Left lung (tissue), 10 donors: ENCODE data around the gene TNFSF4. TPM values are rescaled to one million over a fixed set of nuclear protein-coding genes. Genes with fewer than 3 reads are reported as not detected.
A peak's percentile ranks its signal among the peaks of the same experiment; 100 is the strongest.

Experiments used
- ATAC-seq: fragments of 200-7000 bp; cut with Tn5 transposase; one replicate; pipeline ENCODE4 v1.9.1; 2020; ENCODE audit warnings: moderate library complexity
- DNase-seq, 4 donors: peaks; one replicate each; pipeline ENCODE4 v3.0.0-alpha.2; 2013 to 2020
- H3K27ac ChIP-seq, 2 donors: fragments of 200-600 bp; sonication (generic) in 1 of 2; one replicate each; pipeline versions ENCODE4 v1.5.0 to v1.8.0; 2020 to 2021
- H3K27me3 ChIP-seq, 2 donors: fragments of 200-600 bp; sonication (generic) in 1 of 2; one replicate each; pipeline versions ENCODE4 v1.5.0 to v1.8.0; 2020 to 2021
- H3K36me3 ChIP-seq, 2 donors: fragments of 200-600 bp; sonication (generic) in 1 of 2; one replicate each; pipeline versions ENCODE4 v1.5.0 to v1.8.0; 2020 to 2021
- H3K4me1 ChIP-seq, 2 donors: fragments of 200-600 bp; one replicate each; pipeline ENCODE4 v1.8.0; 2021
- H3K4me3 ChIP-seq, 2 donors: fragments of 200-600 bp; sonication (generic) in 1 of 2; one replicate each; pipeline versions ENCODE4 v1.5.0 to v1.8.0; 2020 to 2021; ENCODE audit warnings: mild to moderate bottlenecking in 1 of 2
- H3K9me3 ChIP-seq, 2 donors: fragments of 200-600 bp; sonication (generic) in 1 of 2; one replicate each; pipeline versions ENCODE4 v1.5.0 to v1.8.0; 2020 to 2021
- intact Hi-C, 2 donors: fragments of 100-400 bp; cut with DNase I; formaldehyde crosslinking; loops; one replicate each; pipeline versions ENCODE4 v1.11.2 to v1.14.2; 2022
- polyA plus RNA-seq, 6 donors: library from polyadenylated mRNA; unstranded; fragments of 120-200 nt; gene quantifications; one replicate each; pipeline ENCODE4 v1.2.1, GENCODE V29; 2013; ENCODE audit not compliant: insufficient read length in 6 of 6
- total RNA-seq, 2 donors: library from RNA; stranded (reverse); fragmentation: NEBNext Ultra II Directional; extraction: Animal tissue kit (Norgen Biotek cat#: 25700); gene quantifications; one replicate each; pipeline ENCODE4 v1.2.1, GENCODE V29; 2021
- TF ChIP-seq, protein P1 (sequence below), 2 donors: fragments of 200-600 bp; sonication (generic) in 1 of 2; IDR thresholded peaks; one replicate each; pipeline versions ENCODE4 v1.5.0 to v1.8.0; 2021; ENCODE audit warnings: antibody characterized with exemption in 2 of 2
- donor health status: DM: no; HTN: yes; CAD: no.
- donor health status: DM: no; HTN: no; CAD: no.

The TNFSF4 gene
- total and polyA plus RNA-seq, 8 donors = 0.73 to 3.2 (median 2.0) TPM

DNA sequence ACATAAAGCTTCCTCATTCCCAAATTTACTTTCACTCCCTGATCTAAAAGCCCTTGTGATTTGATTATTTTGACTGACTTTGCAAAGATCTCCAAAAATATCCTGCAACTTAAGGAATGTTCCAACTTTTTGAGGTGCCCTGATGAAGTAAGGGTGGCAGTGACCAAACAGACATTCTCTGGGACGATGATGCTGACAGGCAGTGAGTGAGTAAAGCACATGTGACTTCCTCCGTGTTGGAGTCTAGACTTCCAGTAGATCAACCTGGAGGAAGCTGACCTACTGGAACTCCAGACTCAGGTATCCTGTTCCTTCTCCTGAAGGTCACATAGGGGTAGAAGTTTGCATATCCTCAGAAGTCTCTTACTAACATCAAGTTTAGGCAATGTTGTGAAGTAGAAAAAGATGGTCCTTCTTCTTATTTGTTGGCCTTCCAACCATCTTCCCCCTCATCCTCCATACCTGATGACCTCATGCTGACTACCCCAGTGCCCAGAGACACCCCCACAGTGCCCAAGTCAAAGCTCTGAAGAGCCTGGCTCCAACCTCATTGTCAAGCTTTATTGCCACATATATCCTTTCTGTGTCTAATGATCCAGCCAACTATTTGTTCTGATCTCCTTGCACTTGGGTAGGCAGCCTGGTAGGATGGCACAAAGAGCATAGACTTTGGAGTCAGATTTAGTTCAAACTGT is 16.0 kb downstream of the TNFSF4 start:
- Histone ChIP-seq H3K27ac (peak overlapping the region; percentile 55 to 61), H3K9me3 (no peaks in the 10 kb centered on the region), H3K36me3 (no peaks in the 10 kb centered on the region), H3K27me3 (no peaks in the 10 kb centered on the region), H3K4me3 (no peak overlapping the region), H3K4me1 (peaks cover 8 to 25% of the 10 kb centered on the region in 2 donors)
- intact Hi-C loops = no loop called here
- DNase-seq (no peak), ATAC-seq (peak; percentile 5)
- TF ChIP-seq, protein P1, sequence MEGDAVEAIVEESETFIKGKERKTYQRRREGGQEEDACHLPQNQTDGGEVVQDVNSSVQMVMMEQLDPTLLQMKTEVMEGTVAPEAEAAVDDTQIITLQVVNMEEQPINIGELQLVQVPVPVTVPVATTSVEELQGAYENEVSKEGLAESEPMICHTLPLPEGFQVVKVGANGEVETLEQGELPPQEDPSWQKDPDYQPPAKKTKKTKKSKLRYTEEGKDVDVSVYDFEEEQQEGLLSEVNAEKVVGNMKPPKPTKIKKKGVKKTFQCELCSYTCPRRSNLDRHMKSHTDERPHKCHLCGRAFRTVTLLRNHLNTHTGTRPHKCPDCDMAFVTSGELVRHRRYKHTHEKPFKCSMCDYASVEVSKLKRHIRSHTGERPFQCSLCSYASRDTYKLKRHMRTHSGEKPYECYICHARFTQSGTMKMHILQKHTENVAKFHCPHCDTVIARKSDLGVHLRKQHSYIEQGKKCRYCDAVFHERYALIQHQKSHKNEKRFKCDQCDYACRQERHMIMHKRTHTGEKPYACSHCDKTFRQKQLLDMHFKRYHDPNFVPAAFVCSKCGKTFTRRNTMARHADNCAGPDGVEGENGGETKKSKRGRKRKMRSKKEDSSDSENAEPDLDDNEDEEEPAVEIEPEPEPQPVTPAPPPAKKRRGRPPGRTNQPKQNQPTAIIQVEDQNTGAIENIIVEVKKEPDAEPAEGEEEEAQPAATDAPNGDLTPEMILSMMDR (IDR thresholded peaks at IDR 0.05) = no peak

DNA sequence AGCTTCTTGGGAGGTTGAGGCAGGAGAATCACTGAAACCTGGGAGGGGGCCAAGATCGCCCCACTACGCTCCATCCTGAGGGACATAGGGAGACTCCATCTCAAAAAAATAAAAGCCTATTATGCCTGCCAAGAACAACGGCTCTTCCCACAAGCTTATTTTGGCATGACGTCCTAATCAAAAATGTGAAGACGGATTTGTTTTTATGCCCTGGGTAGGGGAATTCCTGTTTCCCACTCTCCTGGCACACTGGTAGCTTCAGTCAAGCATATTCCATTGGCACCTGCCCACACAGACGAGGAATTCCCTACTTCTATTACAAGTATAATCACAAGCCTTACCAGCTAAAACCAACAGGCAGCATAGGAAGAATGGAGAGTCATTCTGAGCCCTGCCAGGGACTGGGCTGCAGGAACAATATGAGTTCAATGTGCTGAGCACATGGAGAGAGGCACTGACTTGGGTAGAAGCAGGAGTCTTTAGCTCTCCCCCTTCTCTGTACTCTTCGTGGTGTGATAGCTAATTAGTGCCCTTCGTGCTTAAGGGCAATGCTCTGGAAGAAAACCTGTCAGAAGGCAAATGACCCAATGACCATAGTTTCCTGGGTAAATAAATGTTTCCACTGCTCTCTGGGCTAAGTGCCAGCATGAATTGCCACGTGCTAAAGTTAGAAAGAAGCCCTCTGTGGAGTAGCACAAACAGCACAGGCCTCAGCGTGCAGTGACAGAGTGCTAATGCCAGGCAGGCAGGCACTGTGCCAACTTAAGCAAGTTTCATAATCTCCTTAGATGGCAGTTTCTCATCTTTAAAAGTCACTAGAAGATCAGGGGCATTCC is 16.8 kb downstream of the TNFSF4 start:
- intact Hi-C loops = no loop called here
- TF ChIP-seq, protein P1 (IDR thresholded peaks at IDR 0.05) = no peak

DNA sequence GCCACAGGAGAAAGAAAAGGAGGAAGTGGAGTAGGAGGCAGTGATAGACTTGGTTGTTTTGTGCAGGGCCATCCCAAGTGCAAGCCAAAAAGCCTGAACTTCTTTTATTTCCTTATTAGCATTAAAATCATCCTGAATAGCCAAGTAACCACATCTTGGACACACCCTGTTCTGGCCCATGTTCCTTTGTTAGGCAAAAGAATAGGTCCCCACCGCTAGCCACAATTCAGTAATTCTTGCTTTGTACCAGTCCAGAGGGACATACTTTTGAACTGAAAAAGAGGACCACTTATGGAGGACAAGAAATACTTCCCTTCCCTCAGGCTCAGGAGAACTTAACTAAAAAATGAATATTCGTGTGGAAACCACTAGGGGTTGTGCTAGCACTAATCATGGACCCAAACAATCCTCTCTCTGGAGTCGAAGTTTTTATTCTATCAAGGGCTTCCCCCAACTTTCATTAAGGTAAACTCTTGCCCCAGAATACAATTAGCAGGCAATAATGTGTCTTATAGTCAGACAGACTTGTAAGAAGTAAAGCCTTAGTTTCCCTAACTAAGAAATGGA is 19.4 kb downstream of the TNFSF4 start:
- Histone ChIP-seq H3K4me3 (no peak overlapping the region), H3K9me3 (no peaks in the 10 kb centered on the region), H3K27ac (no peak overlapping the region), H3K27me3 (no peaks in the 10 kb centered on the region), H3K36me3 (no peaks in the 10 kb centered on the region), H3K4me1 (peaks cover 8 to 17% of the 10 kb centered on the region in 2 donors)
- TF ChIP-seq, protein P1 (IDR thresholded peaks at IDR 0.05) = no peak
- intact Hi-C loops = no loop called here
- ATAC-seq (no peak), DNase-seq (no peak)

More for the DNA sequence above, 16.8 kb downstream of the TNFSF4 start:
- ATAC-seq (peak; percentile 87), DNase-seq (peak; percentile 53 to 88 (median 68))
- Histone ChIP-seq H3K27ac (peak overlapping the region; percentile 55 to 61), H3K27me3 (no peaks in the 10 kb centered on the region), H3K36me3 (no peaks in the 10 kb centered on the region), H3K4me3 (no peak overlapping the region), H3K4me1 (peaks cover 8 to 25% of the 10 kb centered on the region in 2 donors), H3K9me3 (no peaks in the 10 kb centered on the region)

DNA sequence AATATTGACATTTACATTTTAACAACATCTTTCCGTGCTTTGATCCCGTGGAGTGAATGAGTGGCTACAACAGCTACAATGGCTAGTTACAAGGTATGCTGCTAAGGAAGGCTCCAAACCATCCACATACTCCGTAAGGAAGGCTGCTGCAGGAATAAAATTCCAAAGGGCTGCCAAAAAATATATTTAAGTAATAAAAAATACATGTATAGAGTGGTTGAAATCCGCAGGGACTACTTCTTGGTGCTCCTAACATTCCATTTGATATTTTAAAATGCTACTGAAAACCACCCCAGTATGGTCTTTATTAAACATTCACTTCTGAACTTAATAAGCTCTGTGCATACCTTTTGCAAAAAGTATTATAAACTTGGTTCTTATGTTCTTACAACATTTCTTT is 25.3 kb downstream of the TNFSF4 start:
- H3K27ac ChIP-seq = no peak overlapping the region
- no peaks in the 10 kb centered on the region for H3K27me3 ChIP-seq
- H3K36me3 ChIP-seq = no peaks in the 10 kb centered on the region
- ATAC-seq (no peak), DNase-seq (no peak)
- intact Hi-C loops = no loop called here
- no peak overlapping the region for H3K4me3 ChIP-seq
- H3K9me3 ChIP-seq = no peaks in the 10 kb centered on the region
- no peaks in the 10 kb centered on the region for H3K4me1 ChIP-seq
- TF ChIP-seq, protein P1 (IDR thresholded peaks at IDR 0.05) = no peak

DNA sequence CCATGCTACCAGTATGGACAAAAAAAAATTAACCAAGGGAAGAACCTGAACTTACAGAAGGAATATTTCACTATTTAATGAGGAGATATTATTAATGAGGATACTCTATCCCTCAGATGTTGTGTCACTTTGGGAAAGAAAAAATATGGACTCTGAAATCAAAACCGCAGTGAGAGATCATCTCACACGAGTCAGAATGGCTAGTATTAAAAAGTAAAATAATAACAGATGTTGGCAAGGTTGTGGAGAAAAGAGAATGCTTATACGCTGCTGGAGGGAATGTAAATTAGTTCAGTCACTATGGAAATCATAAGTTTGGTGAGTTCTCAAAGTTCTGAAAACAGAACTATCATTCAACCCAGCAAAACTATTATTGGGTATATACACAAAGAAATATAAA is 30.9 kb downstream of the TNFSF4 start:
- no peak overlapping the region for H3K4me3 ChIP-seq
- peaks cover 0 to 30% of the 10 kb centered on the region in 2 donors for H3K9me3 ChIP-seq
- H3K4me1 ChIP-seq = peaks cover 0 to 5% of the 10 kb centered on the region in 2 donors
- ATAC-seq = no peak
- TF ChIP-seq, protein P1 (IDR thresholded peaks at IDR 0.05) = no peak
- no peak overlapping the region for H3K27ac ChIP-seq
- no peak for DNase-seq
- intact Hi-C loops = no loop called here
- H3K27me3 ChIP-seq = no peaks in the 10 kb centered on the region
- no peaks in the 10 kb centered on the region for H3K36me3 ChIP-seq
